Fibroblast of lung (primary cell): ENCODE results near the gene MAP3K6.
A peak's percentile ranks its signal among the peaks of the same experiment; 100 is the strongest.

ENCODE experiments used
- EZH2 ChIP-seq: IDR thresholded peaks from 2 replicates; pipeline ENCODE4 v1.5.1; 2012; ENCODE audit warnings: low read length, control low read depth, mild to moderate bottlenecking; ENCODE audit errors: missing control alignments
- TF ChIP-seq, protein P1 (sequence below), 2 donors: IDR thresholded peaks in 1 of 2; conservative IDR thresholded peaks in 1 of 2; 1 replicate in 1 of 2; 2 replicates in 1 of 2; pipeline ENCODE4 v1.5.1; 2011 to 2012; ENCODE audit warnings: low read length in 2 of 2, control low read depth in 1 of 2, inconsistent platforms in 1 of 2, low read depth in 1 of 2, mild to moderate bottlenecking in 1 of 2

DNA sequence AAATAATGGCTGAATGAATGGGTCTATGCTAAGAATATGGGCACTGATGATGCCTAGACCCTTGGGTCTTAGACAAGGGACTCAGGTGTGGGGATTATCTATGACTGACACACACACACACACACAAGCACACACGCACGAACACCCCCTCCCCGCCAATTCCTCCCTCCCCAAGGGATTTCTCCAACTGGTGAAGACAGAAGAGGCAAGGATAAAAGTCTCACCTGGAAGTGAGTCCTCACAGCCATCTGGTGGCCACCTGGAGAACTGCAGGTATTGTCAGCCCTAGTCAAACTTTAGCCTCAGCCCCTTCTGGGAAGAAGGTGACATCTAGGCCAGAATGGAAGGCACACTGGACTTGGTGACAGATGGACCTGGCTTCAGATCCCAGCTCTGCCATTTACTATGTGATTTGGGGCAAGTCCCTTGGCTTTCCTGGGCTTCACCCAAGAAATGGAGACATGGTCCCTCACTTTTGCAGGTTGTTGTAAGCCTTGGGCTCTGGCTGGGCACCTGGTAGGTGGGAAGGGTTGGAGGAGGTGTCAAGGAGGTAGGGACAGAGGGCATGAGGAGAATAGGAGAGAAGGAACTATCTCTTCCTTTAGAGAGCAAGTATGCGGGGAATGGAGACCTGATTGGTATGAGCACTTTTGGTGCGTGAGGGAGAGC, 21.7 kb upstream of the MAP3K6 start:
- TF ChIP-seq, protein P1, sequence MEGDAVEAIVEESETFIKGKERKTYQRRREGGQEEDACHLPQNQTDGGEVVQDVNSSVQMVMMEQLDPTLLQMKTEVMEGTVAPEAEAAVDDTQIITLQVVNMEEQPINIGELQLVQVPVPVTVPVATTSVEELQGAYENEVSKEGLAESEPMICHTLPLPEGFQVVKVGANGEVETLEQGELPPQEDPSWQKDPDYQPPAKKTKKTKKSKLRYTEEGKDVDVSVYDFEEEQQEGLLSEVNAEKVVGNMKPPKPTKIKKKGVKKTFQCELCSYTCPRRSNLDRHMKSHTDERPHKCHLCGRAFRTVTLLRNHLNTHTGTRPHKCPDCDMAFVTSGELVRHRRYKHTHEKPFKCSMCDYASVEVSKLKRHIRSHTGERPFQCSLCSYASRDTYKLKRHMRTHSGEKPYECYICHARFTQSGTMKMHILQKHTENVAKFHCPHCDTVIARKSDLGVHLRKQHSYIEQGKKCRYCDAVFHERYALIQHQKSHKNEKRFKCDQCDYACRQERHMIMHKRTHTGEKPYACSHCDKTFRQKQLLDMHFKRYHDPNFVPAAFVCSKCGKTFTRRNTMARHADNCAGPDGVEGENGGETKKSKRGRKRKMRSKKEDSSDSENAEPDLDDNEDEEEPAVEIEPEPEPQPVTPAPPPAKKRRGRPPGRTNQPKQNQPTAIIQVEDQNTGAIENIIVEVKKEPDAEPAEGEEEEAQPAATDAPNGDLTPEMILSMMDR (conservative IDR thresholded peaks at IDR 0.05 in 1 of 2, IDR thresholded peaks at IDR 0.05 in 1 of 2; ENCODE audit: low read depth in 1 of 2, low read length in 2 of 2) = peak; percentile 88 to 93
- no peak for TF ChIP-seq EZH2
